Epithelial cell of esophagus (primary cell): Measurements from ENCODE around the gene NDC1.
"Not testable (repeated sequence)": the region's sequence is repeated elsewhere in the genome, so short reads cannot be mapped to it uniquely, and the experiment has no call there.

Source experiments
- DNase-seq: peaks from one replicate; pipeline ENCODE4 v3.0.0; 2010; ENCODE audit warnings: low read depth
- H3K4me3 ChIP-seq: 2 replicates; pipeline ENCODE4 v1.5.1; 2011; ENCODE audit warnings: mild to moderate bottlenecking, low read length, control low read depth
- CTCF ChIP-seq: IDR thresholded peaks from 2 replicates; pipeline ENCODE4 v1.5.1; 2011; ENCODE audit warnings: low read depth, mild to moderate bottlenecking, low read length, control low read depth, inconsistent platforms; ENCODE audit not compliant: insufficient read depth; ENCODE audit errors: missing control alignments

The NDC1 gene

GRCh38 chr1:53837924-53838653 lies at the start of gene NDC1:
NDC1 (minus strand) TSS chr1:53838296; CDS start chr1:53838261, 35 bp downstream.
- H3K4me3 ChIP-seq: peak within 1 kb of the TSS; percentile 99
- peak; percentile 15 for TF ChIP-seq CTCF
- DNase-seq: peak; percentile 97

- DNase-seq, H3K4me3 ChIP-seq: not testable (repeated sequence)
These were observed 45.5 kb upstream of the NDC1 start for GRCh38 chr1:53883600-53883999.

GRCh38 chr1:53881853-53882252 lies 43.8 kb upstream of the NDC1 start:
- not testable (repeated sequence) for DNase-seq, H3K4me3 ChIP-seq

- peak; percentile 66 for TF ChIP-seq CTCF
- H3K4me3 ChIP-seq: no peak overlapping the region
- peak; percentile 75 for DNase-seq
These were observed 40.5 kb upstream of the NDC1 start for GRCh38 chr1:53878492-53879105.

- not testable (repeated sequence) for DNase-seq, H3K4me3 ChIP-seq
These were observed 37.1 kb upstream of the NDC1 start for GRCh38 chr1:53875150-53875549.

GRCh38 chr1:53871773-53872484 lies 33.8 kb upstream of the NDC1 start:
- DNase-seq: no peak
- TF ChIP-seq CTCF: no peak
- H3K4me3 ChIP-seq: no peak overlapping the region

- DNase-seq: no peak
- TF ChIP-seq CTCF: no peak
- H3K4me3 ChIP-seq: no peak overlapping the region
These were observed 33.1 kb upstream of the NDC1 start for GRCh38 chr1:53871221-53871620.

- no peak overlapping the region for H3K4me3 ChIP-seq
- TF ChIP-seq CTCF: no peak
- no peak for DNase-seq
These were observed 31.5 kb upstream of the NDC1 start for GRCh38 chr1:53869454-53870117.
